IMR-90 (cell line): Measurements from ENCODE around the gene TGM4.

Experiments used
- BHLHE40 ChIP-seq: fragments of 150-350 bp; IDR thresholded peaks from 2 replicates; pipeline ENCODE4 v1.6.1; 2016; ENCODE audit warnings: mild to moderate bottlenecking, low read depth, low read length
- CEBPB ChIP-seq: IDR thresholded peaks from 2 replicates; pipeline ENCODE4 v1.6.1; 2012; ENCODE audit warnings: low read depth, low read length, improper control_type of control experiment
- CTCF ChIP-seq: conservative IDR thresholded peaks from 2 replicates; pipeline ENCODE4 v1.5.1; 2012; ENCODE audit warnings: mild to moderate bottlenecking, low read depth, low read length, improper control_type of control experiment
- ELK1 ChIP-seq: fragments of 150-350 bp; IDR thresholded peaks from 2 replicates; pipeline ENCODE4 v1.6.1; 2016; ENCODE audit warnings: low read depth, mild to moderate bottlenecking, low read length, moderate library complexity, borderline replicate concordance
- FOS ChIP-seq: fragments of 150-350 bp; IDR thresholded peaks from 2 replicates; pipeline ENCODE4 v1.6.1; 2016; ENCODE audit warnings: low read depth, low read length
- MAFK ChIP-seq: IDR thresholded peaks from 2 replicates; pipeline ENCODE4 v1.6.1; 2012; ENCODE audit warnings: low read depth, low read length, improper control_type of control experiment
- MXI1 ChIP-seq: IDR thresholded peaks from 2 replicates; pipeline ENCODE4 v1.6.1; 2012; ENCODE audit warnings: low read depth, mild to moderate bottlenecking, low read length, moderate library complexity, borderline replicate concordance
- POLR2A ChIP-seq: IDR thresholded peaks from 2 replicates; pipeline ENCODE4 v1.6.1; 2012; ENCODE audit warnings: mild to moderate bottlenecking, low read depth, low read length
- RAD21 ChIP-seq: IDR thresholded peaks from 2 replicates; pipeline ENCODE4 v1.6.1; 2012; ENCODE audit warnings: low read length, improper control_type of control experiment
- RFX5 ChIP-seq: IDR thresholded peaks from 2 replicates; pipeline ENCODE4 v1.8.0; 2012; ENCODE audit warnings: low read depth, mild to moderate bottlenecking, low read length, moderate library complexity
- SMC3 ChIP-seq: fragments of 150-350 bp; IDR thresholded peaks from 2 replicates; pipeline ENCODE4 v1.6.1; 2016; ENCODE audit warnings: low read depth, mild to moderate bottlenecking, antibody characterized with exemption, low read length, moderate library complexity
- USF2 ChIP-seq: fragments of 150-350 bp; IDR thresholded peaks from 2 replicates; pipeline ENCODE4 v1.6.1; 2017; ENCODE audit warnings: mild to moderate bottlenecking, antibody characterized with exemption, low read length, low read depth

GRCh38 chr3:44961888-44962287, 87.5 kb downstream of the TGM4 start:
- TF ChIP-seq SMC3 (no peak), CTCF (no peak), MAFK (no peak), POLR2A (no peak), RAD21 (no peak), RFX5 (no peak), ELK1 (no peak), CEBPB (no peak), FOS (no peak), MXI1 (no peak), BHLHE40 (no peak), USF2 (no peak)
